ENCODE measurements around the gene NUP210L.

Gene NUP210L

GRCh38 chr1:154191990-154192461 lies 37.2 kb upstream of the NUP210L start, which contains the start of gene TPM3:
TSS of gene TPM3 (minus strand) at chr1:154192100. CDS start at chr1:154192018, 82 bp downstream.
- peak within 1 kb of the TSS; percentile 21 for H3K27ac ChIP-seq
- no peak within 1 kb of the TSS for H3K4me3 ChIP-seq (ENCODE audit: low read depth in 1 of 2, low read length in 1 of 2)

GRCh38 chr1:154190550-154190949 lies 35.7 kb upstream of the NUP210L start:
- peaks cover 10 to 12% of the 10 kb centered on the region in 2 experiments for H3K4me1 ChIP-seq (ENCODE audit: control insufficient read depth in 1 of 2, insufficient read depth in 1 of 2, low read depth in 1 of 2, low read length in 1 of 2)
- H3K36me3 ChIP-seq: no peaks in the 10 kb centered on the region
- H3K9me3 ChIP-seq: no peaks in the 10 kb centered on the region
- no peaks in the 10 kb centered on the region for H3K27me3 ChIP-seq
- H3K4me3 ChIP-seq (ENCODE audit: low read depth in 1 of 2, low read length in 1 of 2): no peak overlapping the region
- H3K27ac ChIP-seq: no peak overlapping the region
- TF ChIP-seq, protein P1, sequence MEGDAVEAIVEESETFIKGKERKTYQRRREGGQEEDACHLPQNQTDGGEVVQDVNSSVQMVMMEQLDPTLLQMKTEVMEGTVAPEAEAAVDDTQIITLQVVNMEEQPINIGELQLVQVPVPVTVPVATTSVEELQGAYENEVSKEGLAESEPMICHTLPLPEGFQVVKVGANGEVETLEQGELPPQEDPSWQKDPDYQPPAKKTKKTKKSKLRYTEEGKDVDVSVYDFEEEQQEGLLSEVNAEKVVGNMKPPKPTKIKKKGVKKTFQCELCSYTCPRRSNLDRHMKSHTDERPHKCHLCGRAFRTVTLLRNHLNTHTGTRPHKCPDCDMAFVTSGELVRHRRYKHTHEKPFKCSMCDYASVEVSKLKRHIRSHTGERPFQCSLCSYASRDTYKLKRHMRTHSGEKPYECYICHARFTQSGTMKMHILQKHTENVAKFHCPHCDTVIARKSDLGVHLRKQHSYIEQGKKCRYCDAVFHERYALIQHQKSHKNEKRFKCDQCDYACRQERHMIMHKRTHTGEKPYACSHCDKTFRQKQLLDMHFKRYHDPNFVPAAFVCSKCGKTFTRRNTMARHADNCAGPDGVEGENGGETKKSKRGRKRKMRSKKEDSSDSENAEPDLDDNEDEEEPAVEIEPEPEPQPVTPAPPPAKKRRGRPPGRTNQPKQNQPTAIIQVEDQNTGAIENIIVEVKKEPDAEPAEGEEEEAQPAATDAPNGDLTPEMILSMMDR (IDR thresholded peaks at IDR 0.05): no peak

More at GRCh38 chr1:154191990-154192461, 37.2 kb upstream of the NUP210L start, which contains the start of gene TPM3:
- Histone ChIP-seq H3K27me3 (no peaks in the 10 kb centered on the region), H3K9me3 (no peaks in the 10 kb centered on the region), H3K36me3 (no peaks in the 10 kb centered on the region), H3K4me1 (ENCODE audit: control insufficient read depth in 1 of 2, insufficient read depth in 1 of 2, low read depth in 1 of 2, low read length in 1 of 2) (peaks cover 10 to 12% of the 10 kb centered on the region in 2 experiments)
- TF ChIP-seq, protein P1 (IDR thresholded peaks at IDR 0.05): no peak

DNA sequence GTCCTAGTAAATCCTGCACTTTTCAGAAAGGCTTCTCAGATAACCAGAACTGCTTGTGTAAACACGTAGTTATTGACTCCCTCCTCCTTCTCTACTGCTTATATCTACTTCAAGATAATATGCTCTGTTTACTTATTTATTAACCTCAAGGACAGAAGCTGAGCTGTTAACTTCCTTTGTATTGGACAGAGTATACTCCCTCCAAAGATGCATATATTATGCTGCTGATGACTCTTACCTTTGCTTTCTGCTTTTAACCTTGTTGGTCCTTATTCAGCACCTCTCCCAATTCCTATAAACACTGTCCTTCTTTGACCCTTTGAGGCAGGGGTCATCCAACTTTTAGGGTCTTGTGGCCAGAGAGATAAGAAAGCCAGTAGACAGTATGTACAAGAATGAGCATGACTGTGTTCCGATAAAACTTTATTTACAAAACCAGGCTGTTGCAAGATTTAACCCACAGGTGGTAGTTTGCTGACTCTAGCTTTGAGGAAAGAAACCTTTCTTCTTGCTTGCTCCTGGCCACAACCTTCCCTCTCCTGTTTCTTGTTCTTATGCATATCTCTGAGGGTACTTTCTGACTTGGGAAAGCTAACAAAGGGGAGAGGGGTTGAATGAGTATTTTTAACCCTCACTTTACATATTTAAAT lies 32.1 kb upstream of the NUP210L start:
- TF ChIP-seq, protein P1 (IDR thresholded peaks at IDR 0.05): no peak
- H3K27ac ChIP-seq: no peak overlapping the region
- H3K9me3 ChIP-seq: no peaks in the 10 kb centered on the region
- peaks cover 13 to 15% of the 10 kb centered on the region in 2 experiments for H3K4me1 ChIP-seq (ENCODE audit: control insufficient read depth in 1 of 2, insufficient read depth in 1 of 2, low read depth in 1 of 2, low read length in 1 of 2)
- no peak overlapping the region for H3K4me3 ChIP-seq (ENCODE audit: low read depth in 1 of 2, low read length in 1 of 2)
- H3K36me3 ChIP-seq: no peaks in the 10 kb centered on the region
- no peaks in the 10 kb centered on the region for H3K27me3 ChIP-seq

GRCh38 chr1:154186177-154186576 lies 31.3 kb upstream of the NUP210L start:
- H3K27ac ChIP-seq: peak overlapping the region; percentile 2
- no peaks in the 10 kb centered on the region for H3K36me3 ChIP-seq
- H3K4me3 ChIP-seq (ENCODE audit: low read depth in 1 of 2, low read length in 1 of 2): no peak overlapping the region
- H3K9me3 ChIP-seq: no peaks in the 10 kb centered on the region
- no peaks in the 10 kb centered on the region for H3K27me3 ChIP-seq
- H3K4me1 ChIP-seq (ENCODE audit: control insufficient read depth in 1 of 2, insufficient read depth in 1 of 2, low read depth in 1 of 2, low read length in 1 of 2): peaks cover 16 to 19% of the 10 kb centered on the region in 2 experiments
- TF ChIP-seq, protein P1 (IDR thresholded peaks at IDR 0.05): peak; percentile 73

- TF ChIP-seq, protein P1 (IDR thresholded peaks at IDR 0.05): peak; percentile 65
- peaks cover 13% of the 10 kb centered on the region for H3K36me3 ChIP-seq
Observed at GRCh38 chr1:154183046-154183915, 28.4 kb upstream of the NUP210L start.

More at GRCh38 chr1:154183046-154183915, 28.4 kb upstream of the NUP210L start:
- Histone ChIP-seq H3K4me1 (ENCODE audit: control insufficient read depth in 1 of 2, insufficient read depth in 1 of 2, low read depth in 1 of 2, low read length in 1 of 2) (peaks cover 45 to 48% of the 10 kb centered on the region in 2 experiments), H3K27me3 (no peaks in the 10 kb centered on the region), H3K27ac (peak overlapping the region; percentile 96), H3K9me3 (no peaks in the 10 kb centered on the region), H3K4me3 (ENCODE audit: low read depth in 1 of 2, low read length in 1 of 2) (peak overlapping the region; percentile 88 to 99)

Measured in neutrophil (primary cell).